Measurements from ENCODE around the gene AVP.
"Not testable (repeated sequence)": the region's sequence is repeated elsewhere in the genome, so short reads cannot be mapped to it uniquely, and the experiment has no call there.

AVP gene

DNA sequence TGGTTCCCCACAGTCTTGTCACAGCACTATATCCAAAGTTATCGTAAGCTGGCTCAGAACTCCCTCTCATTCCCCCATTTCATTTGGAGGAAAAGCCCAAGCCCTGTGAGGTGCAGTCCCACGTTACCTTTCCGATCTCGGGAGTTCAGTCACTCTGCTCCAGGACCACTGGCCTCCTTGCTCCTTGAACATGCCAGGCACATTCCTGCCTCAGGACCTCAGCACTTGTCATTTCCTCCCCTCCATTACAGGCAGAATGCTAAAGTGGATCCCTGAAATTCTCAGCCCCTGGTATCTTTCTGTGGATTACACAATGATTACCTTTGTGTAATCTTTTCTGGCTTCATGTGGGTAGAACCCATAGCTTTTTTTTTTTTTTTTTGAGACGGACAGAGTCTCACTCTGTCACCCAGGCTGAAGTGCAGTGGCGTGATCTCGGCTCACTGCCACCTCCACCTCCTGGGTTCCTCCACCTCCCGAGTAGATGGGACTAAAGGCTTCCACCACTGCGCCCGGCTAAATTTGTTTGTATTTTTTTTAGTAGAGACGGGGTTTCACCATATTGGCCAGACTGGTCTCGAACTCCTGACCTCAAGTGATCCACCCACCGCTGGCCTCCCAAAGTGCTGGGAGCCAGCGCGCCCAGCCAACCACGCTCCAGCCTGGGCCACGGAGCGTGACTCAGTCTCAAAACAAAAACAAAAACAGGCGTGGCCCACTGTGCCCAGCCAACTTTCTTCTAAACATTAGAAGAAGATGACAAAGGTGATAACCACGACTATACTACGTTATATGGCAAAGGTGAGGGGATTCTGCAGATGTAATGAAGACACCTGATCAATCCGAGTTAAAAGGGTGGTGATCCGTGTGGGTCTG lies 17.1 kb downstream of the AVP start:
- no peak for TF ChIP-seq ZNF274 (IDR thresholded peaks at IDR 0.05; ENCODE audit: low read depth, low read length)
- no peak overlapping the region for H3K4me3 ChIP-seq (ENCODE audit: low read length)

DNA sequence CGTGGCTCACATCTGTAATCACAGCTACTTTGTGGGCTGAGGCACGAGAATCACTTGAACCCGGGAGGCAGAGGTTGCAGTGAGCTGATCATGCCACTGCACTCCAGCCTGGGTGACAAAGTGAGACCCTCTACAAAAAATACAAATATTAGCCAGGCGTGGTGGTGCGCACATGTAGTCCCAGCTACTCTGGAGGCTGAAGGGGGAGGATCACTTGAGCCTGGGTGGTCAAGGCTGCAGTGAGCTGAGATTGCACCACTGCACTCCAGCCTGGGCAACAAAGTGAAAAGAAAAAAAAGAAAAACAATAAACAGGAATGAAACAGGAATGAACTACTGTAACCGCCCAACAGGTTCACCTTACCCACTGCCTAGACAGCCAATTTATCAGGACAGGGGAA lies 20.4 kb downstream of the AVP start:
- not testable (repeated sequence) for H3K4me3 ChIP-seq (ENCODE audit: low read length)

GRCh38 chr20:3059489-3059888 lies 25.0 kb downstream of the AVP start:
- TF ChIP-seq ZNF274 (IDR thresholded peaks at IDR 0.05; ENCODE audit: low read depth, low read length): no peak
- no peak overlapping the region for H3K4me3 ChIP-seq (ENCODE audit: low read length)

DNA sequence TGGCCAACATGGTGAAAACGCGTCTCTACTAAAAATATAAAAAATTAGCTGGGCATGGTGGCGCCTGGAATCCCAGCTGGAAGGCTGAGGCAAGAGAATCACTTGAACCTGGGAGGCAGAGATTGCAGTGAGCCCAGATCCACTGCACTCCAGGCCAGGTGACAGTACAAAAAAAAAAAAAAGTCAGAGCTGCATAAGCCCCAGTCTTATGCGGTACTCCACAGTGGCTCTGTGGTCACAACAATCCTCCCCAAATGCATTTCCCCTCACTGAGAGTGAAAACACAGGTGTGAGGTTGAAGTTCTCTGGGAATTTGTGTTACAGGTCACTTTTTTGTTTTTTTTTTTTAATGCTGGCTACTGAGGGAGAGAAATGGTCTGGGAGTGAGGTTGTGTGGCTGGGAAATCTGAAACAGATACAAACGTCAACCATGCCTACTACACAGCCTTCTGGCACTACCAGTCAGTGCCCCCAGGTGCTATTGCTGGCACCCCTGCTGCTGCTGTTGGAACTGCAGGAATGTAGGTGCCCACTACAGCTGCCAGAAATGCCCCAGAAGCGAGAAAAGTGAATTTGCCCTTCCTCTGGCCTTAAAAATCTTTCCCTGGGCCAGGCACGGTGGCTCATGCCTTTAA lies 33.0 kb downstream of the AVP start:
- TF ChIP-seq ZNF274 (IDR thresholded peaks at IDR 0.05; ENCODE audit: low read depth, low read length): no peak
- H3K4me3 ChIP-seq (ENCODE audit: low read length): no peak overlapping the region

DNA sequence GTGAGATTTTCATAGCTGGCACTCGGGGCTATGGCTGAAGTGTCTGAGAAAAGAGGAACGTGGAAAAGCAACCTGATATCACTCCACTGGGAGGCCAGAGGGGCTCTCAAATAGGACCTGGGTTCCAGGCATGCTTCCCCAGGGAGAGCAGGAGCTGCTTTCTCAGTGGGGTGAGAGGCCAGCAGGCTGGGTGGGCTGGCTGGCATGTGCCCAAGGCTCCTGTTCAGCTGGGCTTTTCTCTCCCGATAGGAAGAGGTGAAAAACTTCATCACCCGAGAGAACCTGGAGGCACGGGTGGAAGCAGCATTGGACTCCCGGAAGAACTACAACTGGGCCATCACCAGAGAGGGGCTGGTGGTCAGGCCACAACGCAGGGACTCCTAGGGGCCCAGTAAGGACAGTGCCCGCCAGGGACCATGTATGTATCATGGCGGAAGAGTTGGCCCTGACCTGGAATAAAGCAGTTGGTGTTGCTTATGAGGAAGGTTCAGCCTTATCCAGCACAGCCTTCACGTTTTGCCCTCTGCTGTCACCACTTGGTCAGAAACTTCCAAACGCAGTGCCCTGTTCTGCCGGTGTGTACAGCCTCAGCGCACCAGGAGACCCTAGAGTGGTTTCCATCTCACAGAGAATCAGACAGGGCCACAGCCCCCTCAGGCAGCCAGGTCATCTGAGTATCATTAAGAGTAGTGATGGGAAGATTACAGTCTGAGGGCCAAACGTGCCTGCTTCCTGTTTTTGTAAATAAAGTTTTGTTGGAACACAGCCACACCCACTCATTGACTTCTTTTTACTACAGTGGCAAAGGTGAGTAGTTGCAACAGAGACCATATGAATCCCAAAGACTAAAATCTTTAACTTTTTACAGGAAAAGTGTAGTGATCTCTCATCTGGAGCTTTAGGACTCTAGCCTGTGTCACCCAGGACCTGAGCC lies 36.8 kb downstream of the AVP start:
- no peak overlapping the region for H3K4me3 ChIP-seq (ENCODE audit: low read length)
- no peak for TF ChIP-seq ZNF274 (IDR thresholded peaks at IDR 0.05; ENCODE audit: low read depth, low read length)

GRCh38 chr20:3046677-3047462 lies 37.7 kb downstream of the AVP start:
- H3K4me3 ChIP-seq (ENCODE audit: low read length): peak overlapping the region; percentile 85
- TF ChIP-seq ZNF274 (IDR thresholded peaks at IDR 0.05; ENCODE audit: low read depth, low read length): no peak

DNA sequence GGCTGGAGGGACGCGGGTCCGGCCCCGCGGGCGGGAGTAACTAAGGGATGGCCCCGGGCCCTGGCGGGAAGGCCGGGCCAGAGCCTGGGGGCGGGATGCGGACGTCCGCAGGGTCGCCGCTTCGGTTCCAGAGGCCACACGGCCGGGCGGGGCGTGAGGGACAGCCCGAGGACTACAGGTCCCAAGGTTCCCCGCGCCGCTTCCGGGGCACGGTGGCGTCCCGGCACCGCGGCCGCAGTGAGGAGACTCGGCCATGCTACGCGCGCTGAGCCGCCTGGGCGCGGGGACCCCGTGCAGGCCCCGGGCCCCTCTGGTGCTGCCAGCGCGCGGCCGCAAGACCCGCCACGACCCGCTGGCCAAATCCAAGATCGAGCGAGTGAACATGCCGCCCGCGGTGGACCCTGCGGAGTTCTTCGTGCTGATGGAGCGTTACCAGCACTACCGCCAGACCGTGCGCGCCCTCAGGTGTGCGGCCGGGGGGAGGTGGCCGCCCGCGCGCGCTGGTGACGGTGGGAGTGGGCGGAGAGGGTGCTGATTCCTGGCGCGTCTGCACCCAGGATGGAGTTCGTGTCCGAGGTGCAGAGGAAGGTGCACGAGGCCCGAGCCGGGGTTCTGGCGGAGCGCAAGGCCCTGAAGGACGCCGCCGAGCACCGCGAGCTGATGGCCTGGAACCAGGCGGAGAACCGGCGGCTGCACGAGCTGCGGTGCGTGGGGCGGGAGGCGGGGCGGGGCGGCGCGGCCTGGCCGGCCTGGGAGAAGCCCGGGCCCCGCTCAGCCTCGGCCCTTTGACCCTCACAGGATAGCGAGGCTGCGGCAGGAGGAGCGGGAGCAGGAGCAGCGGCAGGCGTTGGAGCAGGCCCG lies 38.5 kb downstream of the AVP start, which contains the start of gene MRPS26:
TSS of gene MRPS26 (plus strand) at position 237 of the 861 bp plus-strand sequence. CDS start at position 254, 17 bp downstream.
- H3K4me3 ChIP-seq (ENCODE audit: low read length): peak within 1 kb of the TSS; percentile 85
- no peak for TF ChIP-seq ZNF274 (IDR thresholded peaks at IDR 0.05; ENCODE audit: low read depth, low read length)

DNA sequence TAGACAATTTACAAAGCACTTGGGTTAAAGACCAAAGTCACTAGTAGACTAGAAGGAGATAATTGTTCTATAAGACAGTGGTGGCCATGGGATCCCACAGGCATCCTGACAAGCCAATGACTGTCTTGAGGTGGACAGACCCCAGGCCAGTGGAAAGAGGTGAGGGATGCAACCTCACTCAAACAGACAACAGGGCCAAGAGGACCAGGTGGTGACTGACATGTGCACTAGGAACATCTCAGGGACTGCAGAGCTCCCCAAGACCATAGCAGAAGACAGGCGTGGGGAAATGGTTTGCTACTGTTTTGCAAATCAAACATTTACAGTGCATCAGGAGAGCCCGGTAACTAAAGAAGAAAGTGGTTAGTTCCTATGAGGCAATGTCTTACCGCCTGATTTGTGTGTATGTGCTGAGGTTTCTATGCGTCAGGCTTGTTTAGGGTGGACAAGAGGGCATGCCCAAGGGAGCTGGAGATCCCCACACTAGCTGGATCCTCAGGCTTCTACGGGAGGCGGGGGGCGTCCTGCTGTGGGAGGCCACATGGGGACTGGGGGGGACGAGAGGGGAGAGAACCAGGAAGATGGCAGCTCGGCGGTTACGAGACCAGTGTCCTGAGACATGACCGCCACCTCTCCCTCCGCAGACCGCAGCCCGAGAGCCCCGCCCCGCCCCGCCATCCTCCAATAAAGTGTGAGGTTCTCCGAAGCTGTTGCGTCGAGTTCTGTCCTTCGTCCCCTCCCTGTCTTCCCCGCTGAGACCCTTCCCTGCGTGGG lies 39.3 kb downstream of the AVP start:
- TF ChIP-seq ZNF274 (IDR thresholded peaks at IDR 0.05; ENCODE audit: low read depth, low read length): no peak
- peak overlapping the region; percentile 85; the same call in 1 of the 2 replicates for H3K4me3 ChIP-seq (ENCODE audit: low read length)

- TF ChIP-seq ZNF274 (IDR thresholded peaks at IDR 0.05; ENCODE audit: low read depth, low read length): no peak
These were observed 40.1 kb downstream of the AVP start for GRCh38 chr20:3044336-3044965.

DNA sequence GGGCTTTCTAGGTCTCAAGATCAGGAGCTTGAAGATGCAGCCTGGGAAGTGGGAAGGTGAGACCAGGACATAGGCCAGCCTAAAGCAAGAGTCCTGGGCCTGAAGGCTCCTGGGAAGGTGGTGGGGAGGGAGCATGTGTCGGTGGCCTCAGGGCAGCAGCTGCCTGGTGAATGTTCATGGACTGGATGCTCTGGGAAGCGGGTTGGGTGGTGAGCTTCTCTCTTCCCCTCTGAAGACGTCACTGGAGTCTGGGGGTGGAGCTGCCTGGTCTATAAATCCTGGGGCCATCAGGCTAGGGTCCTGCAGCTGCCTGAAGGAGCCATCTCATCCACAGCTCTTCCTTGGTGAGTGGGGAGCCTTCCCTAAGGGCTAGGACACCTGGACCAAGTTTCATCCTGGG lies 41.2 kb downstream of the AVP start, which contains the start of gene GNRH2:
TSS of gene GNRH2 (plus strand) at position 301 of the 400 bp plus-strand sequence. CDS start 793 bp downstream, outside the sequence.
- no peak within 1 kb of the TSS for H3K4me3 ChIP-seq (ENCODE audit: low read length)
- no peak for TF ChIP-seq ZNF274 (IDR thresholded peaks at IDR 0.05; ENCODE audit: low read depth, low read length)

More at GRCh38 chr20:3044336-3044965, 40.1 kb downstream of the AVP start:
- H3K4me3 ChIP-seq (ENCODE audit: low read length): no peak overlapping the region

GRCh38 chr20:3042625-3043024 lies 41.9 kb downstream of the AVP start:
- no peak overlapping the region for H3K4me3 ChIP-seq (ENCODE audit: low read length)
- TF ChIP-seq ZNF274 (IDR thresholded peaks at IDR 0.05; ENCODE audit: low read depth, low read length): no peak

All from GM08714 (cell line).